ENCODE results near the gene DNER.
"Not testable (repeated sequence)": the region's sequence is repeated elsewhere in the genome, so short reads cannot be mapped to it uniquely, and the experiment has no call there.

The DNER gene

GRCh38 chr2:229701062-229701461 is 13.3 kb downstream of the DNER start:
- peaks cover 11% of the 10 kb centered on the region for H3K27me3 ChIP-seq (ENCODE audit: insufficient read depth, poor library complexity, severe bottlenecking)
- H3K27ac ChIP-seq (replicated peaks) = no peak overlapping the region
- TF ChIP-seq POLR2AphosphoS5 (IDR thresholded peaks at IDR 0.05; ENCODE audit: low read depth) = no peak
- no peak for TF ChIP-seq GABPA (IDR thresholded peaks at IDR 0.05; ENCODE audit: low read depth)
- no peak for TF ChIP-seq SPI1 (IDR thresholded peaks at IDR 0.05; ENCODE audit: borderline replicate concordance, low read depth)
- TF ChIP-seq, protein P1, sequence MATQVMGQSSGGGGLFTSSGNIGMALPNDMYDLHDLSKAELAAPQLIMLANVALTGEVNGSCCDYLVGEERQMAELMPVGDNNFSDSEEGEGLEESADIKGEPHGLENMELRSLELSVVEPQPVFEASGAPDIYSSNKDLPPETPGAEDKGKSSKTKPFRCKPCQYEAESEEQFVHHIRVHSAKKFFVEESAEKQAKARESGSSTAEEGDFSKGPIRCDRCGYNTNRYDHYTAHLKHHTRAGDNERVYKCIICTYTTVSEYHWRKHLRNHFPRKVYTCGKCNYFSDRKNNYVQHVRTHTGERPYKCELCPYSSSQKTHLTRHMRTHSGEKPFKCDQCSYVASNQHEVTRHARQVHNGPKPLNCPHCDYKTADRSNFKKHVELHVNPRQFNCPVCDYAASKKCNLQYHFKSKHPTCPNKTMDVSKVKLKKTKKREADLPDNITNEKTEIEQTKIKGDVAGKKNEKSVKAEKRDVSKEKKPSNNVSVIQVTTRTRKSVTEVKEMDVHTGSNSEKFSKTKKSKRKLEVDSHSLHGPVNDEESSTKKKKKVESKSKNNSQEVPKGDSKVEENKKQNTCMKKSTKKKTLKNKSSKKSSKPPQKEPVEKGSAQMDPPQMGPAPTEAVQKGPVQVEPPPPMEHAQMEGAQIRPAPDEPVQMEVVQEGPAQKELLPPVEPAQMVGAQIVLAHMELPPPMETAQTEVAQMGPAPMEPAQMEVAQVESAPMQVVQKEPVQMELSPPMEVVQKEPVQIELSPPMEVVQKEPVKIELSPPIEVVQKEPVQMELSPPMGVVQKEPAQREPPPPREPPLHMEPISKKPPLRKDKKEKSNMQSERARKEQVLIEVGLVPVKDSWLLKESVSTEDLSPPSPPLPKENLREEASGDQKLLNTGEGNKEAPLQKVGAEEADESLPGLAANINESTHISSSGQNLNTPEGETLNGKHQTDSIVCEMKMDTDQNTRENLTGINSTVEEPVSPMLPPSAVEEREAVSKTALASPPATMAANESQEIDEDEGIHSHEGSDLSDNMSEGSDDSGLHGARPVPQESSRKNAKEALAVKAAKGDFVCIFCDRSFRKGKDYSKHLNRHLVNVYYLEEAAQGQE (IDR thresholded peaks at IDR 0.05; ENCODE audit: insufficient replicate concordance, low read depth) = no peak
- no peak for TF ChIP-seq CTCF (IDR thresholded peaks at IDR 0.05; ENCODE audit: insufficient read depth, low read length)
- no peak for DNase-seq (ENCODE audit: low read depth in 1 of 2, low spot score in 1 of 2)
- H3K4me3 ChIP-seq (replicated peaks; ENCODE audit: insufficient read depth, low read length) = no peak overlapping the region

DNA sequence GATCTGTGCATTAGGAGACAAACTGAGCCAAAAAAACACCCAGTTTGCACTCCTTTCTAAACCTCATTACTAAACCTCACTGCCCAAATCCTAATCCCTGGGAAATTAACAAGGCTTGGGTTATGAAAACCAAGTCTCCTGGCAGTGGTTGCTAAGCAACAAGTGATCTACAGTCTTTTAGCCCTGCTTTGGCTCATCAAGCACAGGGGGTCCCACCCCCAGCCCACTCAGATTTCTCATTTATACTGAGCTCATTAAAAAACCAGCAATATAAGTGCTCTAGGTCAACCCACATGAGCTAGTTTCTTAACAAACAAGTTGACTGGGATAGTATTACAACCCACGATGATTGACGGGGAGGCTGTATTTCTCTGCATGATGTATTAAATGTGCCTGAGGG is 18.4 kb downstream of the DNER start:
- TF ChIP-seq, protein P1 (IDR thresholded peaks at IDR 0.05; ENCODE audit: insufficient replicate concordance, low read depth) = no peak
- TF ChIP-seq CTCF (IDR thresholded peaks at IDR 0.05; ENCODE audit: insufficient read depth, low read length) (no peak), SPI1 (IDR thresholded peaks at IDR 0.05; ENCODE audit: borderline replicate concordance, low read depth) (no peak), POLR2AphosphoS5 (IDR thresholded peaks at IDR 0.05; ENCODE audit: low read depth) (no peak), GABPA (IDR thresholded peaks at IDR 0.05; ENCODE audit: low read depth) (no peak)
- H3K4me3 ChIP-seq (replicated peaks; ENCODE audit: insufficient read depth, low read length) = no peak overlapping the region
- no peak for DNase-seq (ENCODE audit: low read depth in 1 of 2, low spot score in 1 of 2)
- peaks cover 7% of the 10 kb centered on the region for H3K27me3 ChIP-seq (ENCODE audit: insufficient read depth, poor library complexity, severe bottlenecking)
- H3K27ac ChIP-seq (replicated peaks) = no peak overlapping the region

DNA sequence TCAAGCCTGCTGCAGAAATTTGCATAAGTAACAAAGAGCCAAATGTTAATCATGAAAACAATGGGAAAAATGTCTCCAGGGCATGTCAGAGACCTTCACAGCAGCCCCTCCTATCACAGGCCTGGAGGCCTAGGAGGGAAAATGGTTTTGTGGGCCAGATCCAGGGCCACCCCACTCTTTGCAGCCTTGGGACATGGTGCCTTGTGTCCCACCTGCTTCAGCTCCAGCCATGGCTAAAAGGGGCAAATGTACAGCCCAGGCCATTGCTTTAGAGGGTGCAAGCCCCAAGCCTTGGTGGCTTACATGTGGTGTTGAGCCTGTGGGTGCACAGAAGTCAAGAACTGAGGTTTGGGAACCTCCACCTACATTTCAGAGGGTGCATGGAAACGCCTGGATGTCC is 20.5 kb downstream of the DNER start:
- DNase-seq (ENCODE audit: low read depth in 1 of 2, low spot score in 1 of 2); H3K4me3 ChIP-seq (replicated peaks; ENCODE audit: insufficient read depth, low read length); H3K27me3 ChIP-seq (ENCODE audit: insufficient read depth, poor library complexity, severe bottlenecking); H3K27ac ChIP-seq (replicated peaks): not testable (repeated sequence)

GRCh38 chr2:229691631-229692030 is 22.7 kb downstream of the DNER start:
- Histone ChIP-seq H3K27me3 (ENCODE audit: insufficient read depth, poor library complexity, severe bottlenecking) (no peaks in the 10 kb centered on the region), H3K4me3 (replicated peaks; ENCODE audit: insufficient read depth, low read length) (no peak overlapping the region), H3K27ac (replicated peaks) (no peak overlapping the region)
- TF ChIP-seq POLR2AphosphoS5 (IDR thresholded peaks at IDR 0.05; ENCODE audit: low read depth) (no peak), SPI1 (IDR thresholded peaks at IDR 0.05; ENCODE audit: borderline replicate concordance, low read depth) (no peak), GABPA (IDR thresholded peaks at IDR 0.05; ENCODE audit: low read depth) (no peak), CTCF (IDR thresholded peaks at IDR 0.05; ENCODE audit: insufficient read depth, low read length) (no peak)
- TF ChIP-seq, protein P1 (IDR thresholded peaks at IDR 0.05; ENCODE audit: insufficient replicate concordance, low read depth) = no peak
- DNase-seq (ENCODE audit: low read depth in 1 of 2, low spot score in 1 of 2) = no peak
